CD4-positive, alpha-beta T cell (primary cell): ENCODE measurements around the gene TPH2. TPM values are rescaled to one million over a fixed set of nuclear protein-coding genes. Genes with fewer than 3 reads are reported as not detected.

Source experiments
- ATAC-seq: fragments of 200-7000 bp; cut with Tn5 transposase; one replicate; pipeline ENCODE4 v1.10.0; 2022; ENCODE audit warnings: mild to moderate bottlenecking; ENCODE audit not compliant: poor library complexity
- CTCF ChIA-PET: fragments of 350-600 bp; sonication (Branson Sonifier 250); formaldehyde crosslinking; loops from one replicate; lab custom pipeline; 2021; ENCODE audit warnings: antibody characterized with exemption, inconsistent platforms; lab: Charles Lee
- POLR2A ChIA-PET: fragments of 350-600 bp; sonication (Branson Sonifier 250); formaldehyde crosslinking; loops from one replicate; lab custom pipeline; 2021; ENCODE audit warnings: antibody characterized with exemption, inconsistent platforms; lab: Charles Lee
- DNase-seq, 14 experiments: peaks; one replicate each; pipeline ENCODE4 v3.0.0-alpha.2; 2013 to 2020; ENCODE audit warnings: mixed read lengths in 2 of 14
- H3K27ac ChIP-seq, 2 donors: one replicate each; pipeline versions ENCODE4 v1.5.1 to v1.7.0; 2013; ENCODE audit warnings: low read length in 2 of 2, low read depth in 1 of 2, mild to moderate bottlenecking in 1 of 2
- H3K27me3 ChIP-seq, 2 experiments: 1 replicate in 1 of 2; 2 replicates in 1 of 2; pipeline versions ENCODE4 v1.6.1 to v1.7.0; 2013; ENCODE audit warnings: low read length in 2 of 2, control low read depth in 1 of 2, mild to moderate bottlenecking in 1 of 2, moderate library complexity in 1 of 2; ENCODE audit not compliant: insufficient read depth in 2 of 2, control insufficient read depth in 1 of 2
- H3K36me3 ChIP-seq: one replicate; pipeline ENCODE4 v1.6.1; 2013; ENCODE audit warnings: low read length, control low read depth; ENCODE audit not compliant: insufficient read depth
- H3K4me1 ChIP-seq: one replicate; pipeline ENCODE4 v1.6.1; 2013; ENCODE audit warnings: low read length, control low read depth; ENCODE audit not compliant: insufficient read depth
- H3K4me3 ChIP-seq: one replicate; pipeline ENCODE4 v1.5.1; 2013; ENCODE audit warnings: mild to moderate bottlenecking, low read length, moderate library complexity
- H3K9me3 ChIP-seq, 2 experiments: 1 replicate in 1 of 2; 2 replicates in 1 of 2; pipeline versions ENCODE4 v1.6.1 to v1.7.0; 2013; ENCODE audit warnings: low read length in 2 of 2, mild to moderate bottlenecking in 2 of 2, control low read depth in 1 of 2, moderate library complexity in 1 of 2; ENCODE audit not compliant: control insufficient read depth in 1 of 2, insufficient read depth in 1 of 2
- H3K27ac Mint-ChIP-seq: one replicate; pipeline ENCODE4 v1.8.0; 2020; ENCODE audit warnings: mixed read lengths
- H3K27me3 Mint-ChIP-seq: one replicate; pipeline ENCODE4 v1.8.0; 2021; ENCODE audit warnings: mixed read lengths
- H3K36me3 Mint-ChIP-seq: one replicate; pipeline ENCODE4 v1.8.0; 2021; ENCODE audit warnings: low read depth, mixed read lengths
- H3K4me1 Mint-ChIP-seq: one replicate; pipeline ENCODE4 v1.8.0; 2021; ENCODE audit warnings: low read depth, mixed read lengths
- H3K4me3 Mint-ChIP-seq: one replicate; pipeline ENCODE4 v1.8.0; 2020; ENCODE audit warnings: mild to moderate bottlenecking, mixed read lengths
- H3K9me3 Mint-ChIP-seq: one replicate; pipeline ENCODE4 v1.8.0; 2020; ENCODE audit warnings: mixed read lengths
- intact Hi-C, 2 experiments: fragments of 100-400 bp; cut with DNase I in 1 of 2; cut with micrococcal nuclease in 1 of 2; formaldehyde crosslinking; loops; one replicate each; pipeline versions ENCODE4 v1.15.1 to v1.9.0; 2023 to 2025; cut with DNase I, micrococcal nuclease
- total RNA-seq, 174 experiments: library from RNA in 2 of 174; stranded (reverse) in 2 of 174; gene quantifications; one replicate each; pipeline ENCODE4 v1.2.3 and lab custom pipeline; 2021 to 2026
- TF ChIP-seq, protein P1 (sequence below): fragments of 200-600 bp; IDR thresholded peaks from one replicate; pipeline ENCODE4 v1.8.0; 2022; ENCODE audit warnings: antibody characterized with exemption, mild to moderate bottlenecking

The TPH2 gene
- total RNA-seq, 2 experiments from 2014 or later = not detected

GRCh38 chr12:72011374-72011773 is 72.7 kb downstream of the TPH2 start:
- ATAC-seq = no peak
- no peaks in the 10 kb centered on the region for H3K4me1 ChIP-seq
- Mint-ChIP-seq H3K4me1 (no peaks in the 10 kb centered on the region), H3K9me3 (no peaks in the 10 kb centered on the region), H3K4me3 (no peak overlapping the region), H3K27ac (no peak overlapping the region), H3K27me3 (peaks cover 5% of the 10 kb centered on the region), H3K36me3 (no peaks in the 10 kb centered on the region)
- no peak for DNase-seq
- CTCF ChIA-PET = no interaction called here
- TF ChIP-seq, protein P1, sequence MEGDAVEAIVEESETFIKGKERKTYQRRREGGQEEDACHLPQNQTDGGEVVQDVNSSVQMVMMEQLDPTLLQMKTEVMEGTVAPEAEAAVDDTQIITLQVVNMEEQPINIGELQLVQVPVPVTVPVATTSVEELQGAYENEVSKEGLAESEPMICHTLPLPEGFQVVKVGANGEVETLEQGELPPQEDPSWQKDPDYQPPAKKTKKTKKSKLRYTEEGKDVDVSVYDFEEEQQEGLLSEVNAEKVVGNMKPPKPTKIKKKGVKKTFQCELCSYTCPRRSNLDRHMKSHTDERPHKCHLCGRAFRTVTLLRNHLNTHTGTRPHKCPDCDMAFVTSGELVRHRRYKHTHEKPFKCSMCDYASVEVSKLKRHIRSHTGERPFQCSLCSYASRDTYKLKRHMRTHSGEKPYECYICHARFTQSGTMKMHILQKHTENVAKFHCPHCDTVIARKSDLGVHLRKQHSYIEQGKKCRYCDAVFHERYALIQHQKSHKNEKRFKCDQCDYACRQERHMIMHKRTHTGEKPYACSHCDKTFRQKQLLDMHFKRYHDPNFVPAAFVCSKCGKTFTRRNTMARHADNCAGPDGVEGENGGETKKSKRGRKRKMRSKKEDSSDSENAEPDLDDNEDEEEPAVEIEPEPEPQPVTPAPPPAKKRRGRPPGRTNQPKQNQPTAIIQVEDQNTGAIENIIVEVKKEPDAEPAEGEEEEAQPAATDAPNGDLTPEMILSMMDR = no peak
- peaks cover 1 to 2% of the 10 kb centered on the region in 2 experiments for H3K27me3 ChIP-seq
- H3K4me3 ChIP-seq = no peak overlapping the region
- no peaks in the 10 kb centered on the region for H3K36me3 ChIP-seq
- POLR2A ChIA-PET = no interaction called here
- H3K27ac ChIP-seq = no peak overlapping the region
- intact Hi-C loops = no loop called here
- no peaks in the 10 kb centered on the region for H3K9me3 ChIP-seq

- Histone ChIP-seq H3K27ac (no peak overlapping the region), H3K4me3 (no peak overlapping the region), H3K36me3 (no peaks in the 10 kb centered on the region), H3K9me3 (no peaks in the 10 kb centered on the region), H3K27me3 (peaks cover 0 to 2% of the 10 kb centered on the region in 2 experiments), H3K4me1 (no peaks in the 10 kb centered on the region)
- Mint-ChIP-seq H3K27ac (no peak overlapping the region), H3K36me3 (no peaks in the 10 kb centered on the region), H3K27me3 (peaks cover 2% of the 10 kb centered on the region), H3K9me3 (no peaks in the 10 kb centered on the region), H3K4me1 (no peaks in the 10 kb centered on the region), H3K4me3 (no peak overlapping the region)
- TF ChIP-seq, protein P1 = no peak
- DNase-seq = no peak
- ATAC-seq = no peak
- intact Hi-C loops = no loop called here
- ChIA-PET POLR2A (no interaction called here), CTCF (no interaction called here)
Measured at GRCh38 chr12:72012874-72013273, 74.2 kb downstream of the TPH2 start.

DNA sequence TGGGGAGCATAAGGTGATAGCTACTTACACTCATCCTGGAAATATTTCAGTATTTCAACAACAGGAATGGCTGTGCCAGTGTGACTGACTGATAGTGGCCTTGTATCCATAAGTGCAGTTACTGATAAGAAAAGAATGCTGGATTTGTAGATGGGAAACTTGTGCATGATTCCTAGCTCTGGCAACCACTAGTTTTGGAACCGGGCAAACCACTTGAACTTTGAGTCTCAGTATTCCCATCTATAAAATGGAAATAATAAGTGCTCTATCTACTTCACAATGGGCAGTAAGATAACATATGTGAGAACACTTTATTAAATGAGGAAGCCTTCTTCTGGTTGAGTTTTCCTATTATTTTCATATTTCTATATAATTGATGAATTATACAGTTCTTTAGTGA is 77.2 kb downstream of the TPH2 start:
- H3K27me3 Mint-ChIP-seq = peaks cover 19% of the 10 kb centered on the region
- Histone ChIP-seq H3K27me3 (no peaks in the 10 kb centered on the region), H3K4me1 (no peaks in the 10 kb centered on the region), H3K36me3 (no peaks in the 10 kb centered on the region), H3K4me3 (no peak overlapping the region), H3K9me3 (no peaks in the 10 kb centered on the region), H3K27ac (no peak overlapping the region)
- no peaks in the 10 kb centered on the region for H3K36me3 Mint-ChIP-seq
- no peaks in the 10 kb centered on the region for H3K9me3 Mint-ChIP-seq
- H3K4me3 Mint-ChIP-seq = no peak overlapping the region
- DNase-seq = no peak
- no peak overlapping the region for H3K27ac Mint-ChIP-seq
- ATAC-seq = no peak
- intact Hi-C loops = no loop called here
- POLR2A ChIA-PET = no interaction called here
- TF ChIP-seq, protein P1 = no peak
- CTCF ChIA-PET = no interaction called here
- no peaks in the 10 kb centered on the region for H3K4me1 Mint-ChIP-seq
